Sigmoid colon (tissue), 4 donors: ENCODE data around the gene PPP4R3C.
"Not testable (repeated sequence)": the region's sequence is repeated elsewhere in the genome, so short reads cannot be mapped to it uniquely, and the experiment has no call there.

Source experiments
- CTCF ChIP-seq, 4 experiments: fragments of 450-650 bp in 3 of 4; fragments of 200-600 bp in 1 of 4; IDR thresholded peaks; one replicate each; pipeline ENCODE4 v1.5.1; 2016 to 2019; ENCODE audit warnings: antibody characterized with exemption in 4 of 4, mild to moderate bottlenecking in 3 of 4, moderate library complexity in 2 of 4
- EP300 ChIP-seq, 4 donors: sonication (generic); formaldehyde crosslinking; IDR thresholded peaks; one replicate each; pipeline ENCODE4 v1.6.1; 2017; ENCODE audit warnings: antibody characterized with exemption in 4 of 4
- POLR2A ChIP-seq, 2 donors: fragments of 450-650 bp; IDR thresholded peaks; one replicate each; pipeline ENCODE4 v1.6.1; 2016; ENCODE audit warnings: antibody characterized with exemption in 2 of 2, mild to moderate bottlenecking in 2 of 2, moderate library complexity in 2 of 2

GRCh38 chrX:27442392-27442791 is 20.7 kb downstream of the PPP4R3C start:
- TF ChIP-seq CTCF, POLR2A, EP300 (IDR thresholded peaks at IDR 0.05): not testable (repeated sequence)
